NK-92 (cell line): ENCODE data around the gene OOSP1.
"Not testable (repeated sequence)": the region's sequence is repeated elsewhere in the genome, so short reads cannot be mapped to it uniquely, and the experiment has no call there.

Experiments used
- DNase-seq: peaks from one replicate; lab custom pipeline; 2025; ENCODE audit not compliant: unreplicated experiment; lab: John Stamatoyannopoulos, UW

The OOSP1 gene, protein sequence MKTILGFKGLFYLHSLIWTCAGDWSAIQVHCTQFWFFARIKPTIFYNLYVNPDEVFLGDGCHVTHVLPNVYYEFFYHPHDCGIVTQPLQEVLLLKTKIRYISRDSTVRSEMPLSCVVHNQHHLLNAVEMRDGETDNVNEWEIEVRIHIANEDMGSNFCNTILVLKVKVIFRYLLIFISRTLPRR

GRCh38 chr11:59938132-59938531 is at the start of gene OOSP1:
Gene OOSP1, plus strand, starts transcription at chr11:59938432. Its CDS starts 23 bp downstream, at chr11:59938455.
- DNase-seq, result no peak

DNA sequence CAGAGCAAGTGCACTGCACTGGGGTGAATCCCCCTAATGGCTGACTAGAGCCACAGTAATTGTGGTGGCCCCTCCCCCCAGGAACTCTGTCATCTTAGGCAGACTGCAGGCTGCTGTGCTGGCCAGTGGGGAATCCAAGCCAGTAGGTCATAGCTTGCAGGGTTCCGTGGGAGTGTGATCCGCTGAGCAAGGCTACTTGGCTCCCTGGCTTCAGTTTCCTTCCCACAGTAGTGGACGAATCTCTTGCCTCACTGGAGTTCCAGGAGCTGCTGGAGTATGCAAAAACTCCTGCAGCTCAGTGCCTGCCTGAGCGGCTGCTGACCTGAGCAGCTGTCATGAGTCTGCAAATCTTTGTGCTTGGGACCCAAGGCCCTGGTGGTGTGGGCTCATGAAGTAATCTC is 46.5 kb upstream of the OOSP1 start:
- no peak for DNase-seq

- DNase-seq, result no peak
These were observed 43.6 kb upstream of the OOSP1 start for GRCh38 chr11:59894616-59895015.

DNA sequence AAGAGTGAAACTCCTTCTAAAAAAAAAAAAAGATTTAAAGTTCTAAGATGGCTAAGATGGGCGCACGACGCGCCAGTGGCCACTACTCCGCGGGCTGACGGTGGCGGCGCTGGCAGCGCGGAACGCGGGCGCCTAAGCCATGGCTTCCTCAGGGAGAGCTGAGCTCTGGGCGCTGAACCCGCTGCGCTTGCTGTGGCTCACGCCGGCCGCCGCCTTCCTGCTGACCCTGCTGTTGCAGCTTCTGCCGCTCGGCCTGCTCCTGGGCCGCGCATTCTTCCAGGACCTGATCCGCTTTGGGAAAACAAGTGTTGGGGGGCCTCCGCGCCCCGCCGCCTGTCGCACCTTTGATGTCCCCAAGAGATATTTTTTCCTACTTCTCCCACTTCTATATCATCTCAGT is 40.2 kb upstream of the OOSP1 start:
- DNase-seq, result no peak

- no peak for DNase-seq
These were observed 39.6 kb upstream of the OOSP1 start for GRCh38 chr11:59898650-59899049.

- DNase-seq, result no peak
These were observed 38.7 kb upstream of the OOSP1 start for GRCh38 chr11:59899532-59899931.

- no peak for DNase-seq
These were observed 37.7 kb upstream of the OOSP1 start for GRCh38 chr11:59900366-59901126.

GRCh38 chr11:59901306-59901705 is 36.9 kb upstream of the OOSP1 start:
- no peak for DNase-seq

DNA sequence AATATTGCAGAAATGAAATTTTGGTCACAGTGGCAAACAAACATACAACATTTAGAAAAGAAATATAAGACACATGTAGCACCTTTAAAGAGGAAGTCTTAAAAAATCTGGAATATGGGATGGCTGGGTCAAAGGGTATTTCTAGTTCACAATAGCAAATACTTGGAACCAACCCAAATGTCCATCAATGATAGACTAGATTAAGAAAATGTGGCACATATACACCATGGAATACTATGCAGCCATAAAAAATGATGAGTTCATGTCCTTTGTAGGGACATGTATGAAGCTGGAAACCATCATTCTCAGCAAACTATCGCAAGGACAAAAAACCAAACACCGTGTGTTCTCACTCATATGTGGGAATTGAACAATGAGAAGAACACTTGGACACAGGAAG is 34.7 kb upstream of the OOSP1 start:
- DNase-seq, result not testable (repeated sequence)

GRCh38 chr11:59918480-59918879 is 19.8 kb upstream of the OOSP1 start:
- no peak for DNase-seq

DNA sequence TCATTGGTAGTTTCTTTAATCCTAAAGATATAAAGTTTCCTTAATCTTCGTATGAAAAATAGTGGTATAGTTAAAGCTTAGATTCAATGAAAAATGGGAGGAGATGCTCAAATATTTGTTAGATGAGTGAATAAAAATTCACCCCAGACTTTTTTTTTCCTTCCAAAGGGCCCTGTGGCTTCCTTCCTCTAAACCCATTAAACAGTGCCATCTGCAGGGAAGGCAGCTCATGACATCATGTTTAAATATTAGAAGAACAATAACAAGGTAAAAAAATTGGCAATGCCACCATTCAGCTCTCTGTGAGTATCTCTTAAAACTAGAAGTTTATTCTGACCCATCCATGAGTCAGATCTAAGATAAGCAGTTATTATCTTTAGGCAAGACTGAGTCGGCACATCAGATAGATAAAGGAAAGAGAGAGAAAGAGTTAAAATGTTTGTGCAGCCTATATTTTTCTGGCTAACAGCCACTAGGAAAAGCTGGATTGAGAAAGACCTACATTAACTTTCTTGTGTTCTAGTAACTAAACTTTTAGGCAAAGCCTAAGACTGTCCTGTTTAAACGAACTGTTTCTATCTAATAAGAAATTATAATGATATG is 19.1 kb upstream of the OOSP1 start:
- no peak for DNase-seq

DNA sequence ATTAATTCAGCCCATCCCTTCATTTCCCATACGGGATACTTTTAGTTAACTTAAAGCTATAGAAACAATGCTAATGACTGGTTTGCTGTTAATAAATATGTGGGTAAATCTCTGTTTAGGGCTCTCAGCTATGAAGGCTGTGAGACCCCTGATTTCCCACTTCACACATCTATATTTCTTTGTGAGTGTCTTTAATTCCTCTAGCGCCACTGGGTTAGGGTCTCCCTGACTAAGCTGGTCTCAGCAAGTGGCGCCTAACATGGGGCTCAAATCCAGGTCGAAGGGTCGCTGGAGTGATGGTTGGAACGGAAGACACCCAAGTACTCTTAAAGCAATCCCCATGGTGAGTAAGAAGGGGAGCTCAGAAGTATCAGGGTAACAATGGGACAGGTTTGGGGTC is 14.4 kb upstream of the OOSP1 start:
- no peak for DNase-seq

DNA sequence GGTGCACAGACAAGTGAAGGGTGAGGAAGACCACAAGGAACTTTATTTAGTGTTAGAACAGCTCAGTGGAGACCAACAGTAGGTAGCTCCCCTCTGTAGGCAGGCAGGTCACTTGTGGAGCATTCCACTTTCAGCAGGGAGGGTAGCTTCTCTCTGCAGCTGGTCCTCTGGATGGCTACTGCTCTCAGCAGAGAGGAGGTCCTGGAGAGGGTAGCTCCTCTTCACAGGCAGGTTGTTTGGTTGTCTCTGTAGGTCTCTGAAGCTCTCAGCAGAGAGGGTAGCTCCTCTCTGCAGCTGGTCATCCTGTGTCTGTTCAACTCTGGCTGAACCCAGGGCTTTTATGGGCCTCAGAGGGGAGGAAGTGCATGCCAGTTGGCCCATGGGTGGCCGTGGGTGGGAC is 6.5 kb upstream of the OOSP1 start:
- no peak for DNase-seq

GRCh38 chr11:59938718-59939117 is 486 bp downstream of the OOSP1 start:
- DNase-seq, result no peak

GRCh38 chr11:59939482-59939881 is 1.2 kb downstream of the OOSP1 start:
- DNase-seq, result no peak

GRCh38 chr11:59941091-59941490 is 2.9 kb downstream of the OOSP1 start:
- no peak for DNase-seq

DNA sequence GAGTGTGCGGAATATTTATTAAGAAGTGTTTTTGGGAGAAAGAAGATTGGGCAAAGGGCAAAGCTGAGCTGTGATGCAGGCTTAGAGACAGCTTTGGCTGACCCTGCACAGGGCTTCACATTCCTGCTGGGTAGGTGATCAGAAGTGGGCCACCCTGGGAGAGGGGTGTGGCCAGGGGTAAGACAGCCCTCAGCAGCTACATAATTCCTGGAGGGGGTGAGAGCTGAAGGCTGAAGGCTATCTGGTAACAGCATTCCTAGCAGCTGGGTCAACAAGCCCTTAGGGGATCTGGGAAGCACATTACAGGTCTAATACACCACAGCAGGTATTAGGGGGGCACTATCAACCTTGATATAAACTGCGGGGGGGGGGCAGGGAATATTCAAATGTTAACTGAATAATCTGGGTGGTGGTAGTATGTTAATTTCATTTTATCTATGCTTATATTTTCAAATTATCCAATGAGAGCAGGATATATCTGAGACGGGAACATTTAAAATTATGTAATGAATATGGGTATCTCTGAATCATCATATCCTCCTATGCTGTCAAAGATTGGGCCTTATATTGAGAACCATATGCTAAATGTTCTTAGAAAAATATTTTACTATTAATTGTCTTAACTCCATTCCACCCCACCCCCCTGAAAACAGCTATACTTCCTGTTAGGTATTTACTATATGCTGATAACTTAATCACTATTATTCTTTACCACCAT is 5.9 kb downstream of the OOSP1 start:
- no peak for DNase-seq

GRCh38 chr11:59944720-59945119 is 6.5 kb downstream of the OOSP1 start:
- DNase-seq, result no peak

DNA sequence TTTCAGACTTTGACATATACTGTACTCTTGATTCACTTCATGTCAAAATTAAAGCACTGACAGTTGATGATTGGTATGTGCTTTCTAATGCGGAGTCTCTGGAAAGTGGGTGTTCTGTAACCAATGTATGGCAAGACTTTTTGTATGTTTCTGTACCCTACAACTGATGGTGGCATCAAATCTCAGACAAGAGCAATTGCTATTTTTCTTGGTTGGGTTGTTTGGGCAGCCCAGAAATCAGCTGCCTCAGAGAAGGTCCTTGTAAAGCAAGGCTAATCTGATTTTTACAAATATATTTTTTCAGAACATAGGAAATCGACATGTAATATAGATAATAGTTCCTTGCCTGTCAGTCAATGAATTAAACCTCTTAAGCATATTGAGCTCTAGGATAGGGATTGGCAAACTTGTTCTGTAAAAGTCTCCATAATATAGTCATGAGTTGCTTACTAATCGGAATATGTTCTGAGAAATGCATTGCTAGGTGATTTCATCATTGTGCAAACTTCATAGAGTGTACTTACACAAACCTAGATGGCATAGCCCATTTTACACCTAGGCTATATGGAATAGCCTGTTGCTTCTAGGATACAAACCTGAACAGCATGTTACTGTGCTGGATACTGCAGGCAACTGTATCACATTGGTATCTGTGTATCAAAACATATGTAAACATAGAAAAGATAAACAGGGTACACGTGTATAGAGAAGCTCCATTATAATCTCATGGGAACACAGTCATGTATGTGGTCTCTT is 15.4 kb downstream of the OOSP1 start:
- no peak for DNase-seq

DNA sequence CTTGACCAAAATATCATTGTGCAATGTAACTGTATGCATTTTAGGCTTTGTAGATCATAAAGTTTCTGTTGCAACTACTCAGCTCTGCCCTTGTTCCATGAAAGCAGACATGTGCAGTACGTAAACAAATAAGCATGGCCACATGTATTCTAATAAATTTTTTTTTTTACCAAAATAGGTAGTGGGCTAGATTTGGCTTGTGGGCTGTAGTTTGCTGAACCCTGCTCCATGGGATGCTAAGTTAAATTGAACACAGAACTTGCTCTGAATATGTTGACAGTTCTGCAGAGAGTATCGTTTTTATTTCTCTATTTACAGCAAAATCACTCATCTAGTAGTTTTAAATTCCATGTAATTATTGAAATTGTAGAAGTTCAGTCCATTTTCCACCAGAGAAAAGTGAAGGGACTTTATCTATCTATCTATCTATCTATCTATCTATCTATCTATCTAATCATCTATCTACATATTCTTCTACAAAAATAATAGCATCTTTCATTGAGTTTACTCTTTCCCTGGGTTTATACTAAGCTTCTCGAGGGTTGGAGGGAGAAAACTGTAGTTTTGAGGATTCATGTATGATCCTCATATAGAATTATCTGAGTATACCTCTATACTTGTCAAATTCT is 16.1 kb downstream of the OOSP1 start:
- DNase-seq, result no peak

DNA sequence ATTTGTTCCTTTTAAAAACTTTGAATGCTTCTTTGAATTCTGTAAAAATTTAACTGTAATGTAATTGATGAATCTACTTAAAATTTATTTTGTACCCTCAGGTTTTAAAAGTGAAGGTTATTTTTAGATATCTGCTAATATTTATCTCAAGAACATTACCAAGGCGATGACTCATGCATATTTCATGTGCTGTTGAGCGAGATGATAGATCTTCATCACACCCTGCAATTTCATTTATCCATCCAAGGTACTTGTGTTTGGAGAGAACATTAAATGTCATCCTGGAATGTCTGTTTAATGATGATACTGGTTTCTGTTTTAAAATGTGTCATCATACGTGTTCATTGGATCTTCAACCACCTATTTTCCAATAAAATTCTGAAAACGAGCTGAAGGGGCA is 18.9 kb downstream of the OOSP1 start:
- DNase-seq, result no peak
